ENCODE measurements around the gene JPT2. TPM values are rescaled to one million over a fixed set of nuclear protein-coding genes. Genes with fewer than 3 reads are reported as not detected.

Gene JPT2
- total and polyA plus RNA-seq, 3 experiments from 2014 or later: 12.5 to 106 (median 106) TPM

DNA sequence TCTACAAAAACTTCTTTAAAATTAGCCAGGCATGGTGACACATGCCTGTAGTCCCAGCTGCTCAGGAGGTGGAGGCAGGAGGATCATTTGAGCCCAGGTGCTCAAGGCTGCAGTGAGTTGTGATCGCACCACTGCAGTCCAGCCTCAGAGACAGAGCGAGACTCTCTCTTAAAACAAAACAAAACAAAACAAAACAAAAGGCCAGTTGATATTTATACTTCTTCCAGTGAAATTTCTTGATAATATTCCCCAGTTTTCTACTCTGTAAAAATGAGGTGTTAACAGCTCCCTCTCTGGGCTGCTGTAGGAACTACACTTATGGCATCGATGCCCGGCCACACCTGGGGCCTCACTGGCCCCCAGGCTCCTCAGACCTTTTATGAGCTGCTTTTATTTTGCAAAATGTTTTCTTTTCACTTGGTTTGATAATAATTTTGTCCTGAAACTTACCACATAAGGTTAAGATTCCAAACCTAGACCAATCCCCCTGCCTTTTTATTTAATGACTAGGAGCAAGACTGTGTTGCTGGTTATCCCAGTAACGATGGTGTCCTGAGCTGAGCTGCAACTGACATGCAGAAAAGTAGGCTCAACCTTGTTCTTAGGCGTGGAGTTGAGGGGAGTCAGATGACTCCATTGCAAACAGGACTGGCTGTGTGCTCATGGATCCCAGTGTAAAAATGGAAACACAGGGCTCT is 45.5 kb downstream of the JPT2 start:
- H3K9me3 ChIP-seq (ENCODE audit: low read length): no peaks in the 10 kb centered on the region
- ChIA-PET POLR2A (interaction anchor here (1.1 kb wide), 1 partner anchor 59 kb away, joined by 5 read pairs; the partner anchor contains the start of genes NUBP2 and SPSB3), CTCF (interaction anchor here (0.7 to 1.5 kb wide), 9 partner anchors 9 to 237 kb away, joined by 3 to 5 read pairs (median 3); no protein-coding TSS in a partner anchor)
- peak in 4 of 5 donors; percentile 23 to 41 (median 34) for DNase-seq
- peaks cover 31% of the 10 kb centered on the region for H3K4me1 ChIP-seq (ENCODE audit: insufficient read depth, low read length)
- H3K36me3 ChIP-seq (ENCODE audit: insufficient read depth, low read length): peaks cover 8% of the 10 kb centered on the region
- Mint-ChIP-seq H3K4me1 (peaks cover 33 to 44% (median 41%) of the 10 kb centered on the region in 3 donors), H3K27ac (peak overlapping the region; percentile 25 to 93 (median 74)), H3K4me3 (peak overlapping the region in 6 of 7 donors; percentile 32 to 70 (median 49)), H3K9me3 (no peaks in the 10 kb centered on the region), H3K27me3 (no peaks in the 10 kb centered on the region), H3K36me3 (peaks cover 6 to 31% (median 7%) of the 10 kb centered on the region in 3 donors)
- H3K4me3 ChIP-seq (ENCODE audit: low read length): no peak overlapping the region
- H3K27me3 ChIP-seq (ENCODE audit: insufficient read depth, low read length, poor library complexity, severe bottlenecking): no peaks in the 10 kb centered on the region
- no peak overlapping the region for H3K27ac ChIP-seq (ENCODE audit: low read depth, low read length)

- Mint-ChIP-seq H3K9me3 (no peaks in the 10 kb centered on the region), H3K27ac (peak overlapping the region in 1 of 8 donors; percentile 71)
- CTCF ChIA-PET: interaction anchor here (1.1 to 1.5 kb wide), 3 partner anchors 46 to 90 kb away, joined by 3 to 5 read pairs (median 4); partner anchors contain the start of gene JPT2
Measured at GRCh38 chr16:1724491-1724890, 46.4 kb downstream of the JPT2 start.

DNA sequence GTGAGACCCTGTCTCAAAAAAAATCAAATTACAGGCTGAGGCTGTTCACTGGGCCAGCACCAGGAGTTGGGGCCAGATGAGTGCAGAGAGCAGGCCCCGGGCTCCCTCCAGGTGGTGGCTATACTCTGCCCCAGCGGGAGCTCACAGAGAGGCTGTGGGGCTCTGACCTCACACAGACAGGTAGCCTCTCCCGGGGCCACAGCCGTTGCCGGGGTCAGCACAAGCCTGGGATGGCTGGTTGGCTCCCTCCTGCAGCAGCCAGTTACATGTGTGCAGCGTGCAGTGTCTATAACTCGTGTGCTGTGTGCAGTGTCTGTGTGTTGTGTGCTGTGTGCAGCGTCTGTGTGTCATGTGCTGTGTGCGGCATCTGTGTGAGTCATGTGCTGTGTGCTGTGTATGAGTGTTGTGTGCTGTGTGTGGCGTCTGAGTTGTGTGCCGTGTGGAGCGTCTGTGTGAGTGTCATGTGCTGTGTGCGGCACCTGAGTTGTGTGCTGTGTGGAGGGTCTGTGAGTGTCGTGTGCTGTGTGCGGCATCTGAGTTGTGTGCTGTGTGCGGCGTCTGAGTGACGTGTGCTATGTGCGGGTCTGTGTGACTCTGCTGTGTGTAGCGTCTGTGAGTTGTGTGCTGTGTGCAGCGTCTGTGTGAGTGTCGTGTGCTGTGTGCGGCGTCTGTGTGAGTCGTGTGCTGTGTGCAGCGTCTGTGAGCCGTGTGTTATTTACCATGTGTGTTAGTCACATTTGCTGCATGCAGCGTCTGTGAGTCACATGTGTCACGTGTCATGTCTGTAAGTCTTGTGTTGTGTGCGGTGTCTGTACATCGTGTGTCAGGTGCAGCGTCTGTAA is 48.8 kb downstream of the JPT2 start:
- Mint-ChIP-seq H3K9me3 (no peaks in the 10 kb centered on the region), H3K4me1 (peaks cover 21 to 26% (median 23%) of the 10 kb centered on the region in 3 donors), H3K27ac (peak overlapping the region in 3 of 8 donors; percentile 80 to 85 (median 81)), H3K4me3 (no peak overlapping the region), H3K27me3 (no peaks in the 10 kb centered on the region), H3K36me3 (peaks cover 7 to 54% (median 10%) of the 10 kb centered on the region in 3 donors)
- ChIA-PET POLR2A (no interaction called here), CTCF (interaction anchor here (0.9 kb wide), 1 partner anchor 49 kb away, joined by 3 read pairs; the partner anchor contains the start of gene JPT2)
- no peak for DNase-seq
- peaks cover 8% of the 10 kb centered on the region for H3K36me3 ChIP-seq (ENCODE audit: insufficient read depth, low read length)
- H3K4me1 ChIP-seq (ENCODE audit: insufficient read depth, low read length): peaks cover 19% of the 10 kb centered on the region
- H3K27ac ChIP-seq (ENCODE audit: low read depth, low read length): no peak overlapping the region
- no peaks in the 10 kb centered on the region for H3K27me3 ChIP-seq (ENCODE audit: insufficient read depth, low read length, poor library complexity, severe bottlenecking)
- no peaks in the 10 kb centered on the region for H3K9me3 ChIP-seq (ENCODE audit: low read length)
- H3K4me3 ChIP-seq (ENCODE audit: low read length): no peak overlapping the region

More at GRCh38 chr16:1724491-1724890, 46.4 kb downstream of the JPT2 start:
- peaks cover 8% of the 10 kb centered on the region for H3K36me3 ChIP-seq (ENCODE audit: insufficient read depth, low read length)
- H3K9me3 ChIP-seq (ENCODE audit: low read length): no peaks in the 10 kb centered on the region
- POLR2A ChIA-PET: no interaction called here
- no peak overlapping the region for H3K4me3 Mint-ChIP-seq
- H3K4me3 ChIP-seq (ENCODE audit: low read length): no peak overlapping the region
- DNase-seq: no peak
- peaks cover 29 to 37% (median 33%) of the 10 kb centered on the region in 3 donors for H3K4me1 Mint-ChIP-seq
- no peaks in the 10 kb centered on the region for H3K27me3 Mint-ChIP-seq
- no peak overlapping the region for H3K27ac ChIP-seq (ENCODE audit: low read depth, low read length)
- H3K4me1 ChIP-seq (ENCODE audit: insufficient read depth, low read length): peaks cover 26% of the 10 kb centered on the region
- H3K36me3 Mint-ChIP-seq: peaks cover 7 to 40% (median 9%) of the 10 kb centered on the region in 3 donors
- no peaks in the 10 kb centered on the region for H3K27me3 ChIP-seq (ENCODE audit: insufficient read depth, low read length, poor library complexity, severe bottlenecking)

DNA sequence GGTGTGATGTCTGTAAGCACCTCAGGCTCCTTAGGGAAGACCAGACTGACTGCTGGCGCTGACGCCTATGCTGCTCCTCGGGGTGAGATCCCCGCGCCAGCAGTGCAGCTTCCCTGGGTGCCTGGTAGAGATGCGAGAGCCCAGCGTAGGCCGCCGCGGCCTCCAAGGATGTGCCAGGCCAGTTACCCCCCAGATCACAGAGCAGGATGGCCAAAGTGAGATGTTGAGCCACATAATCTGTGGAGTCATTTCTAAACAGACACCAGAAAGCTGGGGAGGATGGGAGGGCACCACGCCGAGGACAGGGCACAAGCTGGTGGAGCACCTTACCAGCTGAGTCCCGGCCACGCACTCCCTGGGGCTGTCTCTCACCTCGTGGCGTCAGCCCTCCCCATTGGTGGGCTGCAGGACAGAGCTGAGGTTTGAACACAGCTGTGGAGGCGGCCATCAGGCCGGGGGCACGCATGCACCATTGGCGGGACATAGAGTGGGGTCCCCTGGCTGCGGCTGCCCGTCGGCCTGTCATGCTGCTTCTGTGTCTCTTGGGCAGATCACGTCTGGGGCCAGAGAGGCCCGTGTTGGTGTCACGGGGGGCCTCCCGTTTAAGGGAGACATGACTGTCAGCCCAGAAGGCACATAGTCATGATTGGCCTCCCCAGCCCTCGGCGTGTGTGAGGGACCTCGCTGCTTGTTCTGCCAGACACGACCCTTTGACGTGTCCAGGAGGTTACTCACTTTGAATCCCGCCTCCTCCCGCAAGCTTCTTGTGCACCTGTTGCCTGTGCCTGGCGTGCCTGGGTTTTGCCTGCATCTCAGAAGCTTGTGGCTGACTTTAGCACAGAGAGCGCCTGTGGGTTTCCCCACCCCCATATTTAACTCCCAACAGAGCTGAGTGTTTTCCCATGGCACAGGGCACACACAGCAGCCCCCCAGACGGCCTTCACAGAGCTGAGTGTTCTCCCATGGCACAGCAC is 49.9 kb downstream of the JPT2 start:
- H3K4me3 Mint-ChIP-seq: no peak overlapping the region
- H3K27me3 ChIP-seq (ENCODE audit: insufficient read depth, low read length, poor library complexity, severe bottlenecking): no peaks in the 10 kb centered on the region
- H3K36me3 Mint-ChIP-seq: peaks cover 7 to 64% (median 10%) of the 10 kb centered on the region in 3 donors
- H3K9me3 ChIP-seq (ENCODE audit: low read length): no peaks in the 10 kb centered on the region
- no peak overlapping the region for H3K4me3 ChIP-seq (ENCODE audit: low read length)
- H3K4me1 Mint-ChIP-seq: peaks cover 15 to 17% (median 15%) of the 10 kb centered on the region in 3 donors
- H3K36me3 ChIP-seq (ENCODE audit: insufficient read depth, low read length): peaks cover 8% of the 10 kb centered on the region
- H3K27me3 Mint-ChIP-seq: no peaks in the 10 kb centered on the region
- peaks cover 10% of the 10 kb centered on the region for H3K4me1 ChIP-seq (ENCODE audit: insufficient read depth, low read length)
- peak overlapping the region in 2 of 8 donors; percentile 27 to 81 for H3K27ac Mint-ChIP-seq
- ChIA-PET POLR2A (interaction anchor here (0.6 kb wide), 1 partner anchor 10 kb away, joined by 5 read pairs; no protein-coding TSS in a partner anchor), CTCF (interaction anchor here (1.0 kb wide), 1 partner anchor 22 kb away, joined by 3 read pairs; the partner anchor contains the start of gene MAPK8IP3)
- DNase-seq: no peak
- no peak overlapping the region for H3K27ac ChIP-seq (ENCODE audit: low read depth, low read length)
- H3K9me3 Mint-ChIP-seq: no peaks in the 10 kb centered on the region

- H3K4me1 Mint-ChIP-seq: peaks cover 7 to 9% (median 9%) of the 10 kb centered on the region in 3 donors
- Histone ChIP-seq H3K27ac (ENCODE audit: low read depth, low read length) (no peak overlapping the region), H3K4me3 (ENCODE audit: low read length) (no peak overlapping the region), H3K9me3 (ENCODE audit: low read length) (no peaks in the 10 kb centered on the region), H3K36me3 (ENCODE audit: insufficient read depth, low read length) (peaks cover 8% of the 10 kb centered on the region), H3K27me3 (ENCODE audit: insufficient read depth, low read length, poor library complexity, severe bottlenecking) (no peaks in the 10 kb centered on the region), H3K4me1 (ENCODE audit: insufficient read depth, low read length) (no peaks in the 10 kb centered on the region)
- H3K27me3 Mint-ChIP-seq: no peaks in the 10 kb centered on the region
- no peak for DNase-seq
- H3K9me3 Mint-ChIP-seq: no peaks in the 10 kb centered on the region
- peak overlapping the region in 1 of 8 donors; percentile 78 for H3K27ac Mint-ChIP-seq
- ChIA-PET POLR2A (interaction anchor here (0.6 kb wide), 1 partner anchor 12 kb away, joined by 5 read pairs; no protein-coding TSS in a partner anchor), CTCF (no interaction called here)
- peaks cover 7 to 70% (median 10%) of the 10 kb centered on the region in 3 donors for H3K36me3 Mint-ChIP-seq
- H3K4me3 Mint-ChIP-seq: no peak overlapping the region
Measured at GRCh38 chr16:1729026-1729425, 50.9 kb downstream of the JPT2 start.

DNA sequence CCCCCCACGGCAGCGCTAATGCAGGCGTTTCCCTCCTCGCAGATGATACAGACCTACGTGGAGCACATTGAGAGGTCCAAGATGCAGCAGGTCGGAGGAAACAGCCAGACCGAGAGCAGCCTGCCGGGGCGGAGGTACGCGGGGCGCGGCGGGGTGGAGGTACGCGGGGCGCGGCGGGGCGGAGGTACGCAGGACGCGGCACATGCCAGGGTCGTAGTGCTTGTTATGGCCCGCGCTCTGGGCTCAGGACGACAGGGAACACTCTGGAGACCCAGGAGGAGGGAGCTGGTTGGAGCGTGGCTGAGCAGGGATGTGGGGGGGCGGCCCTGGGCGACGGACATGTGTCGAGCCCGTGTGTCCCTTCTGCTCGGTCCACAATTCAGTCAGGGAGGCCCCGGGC is 51.4 kb downstream of the JPT2 start:
- H3K27ac Mint-ChIP-seq: no peak overlapping the region
- peaks cover 8 to 9% (median 9%) of the 10 kb centered on the region in 3 donors for H3K4me1 Mint-ChIP-seq
- no peak for DNase-seq
- no peaks in the 10 kb centered on the region for H3K27me3 Mint-ChIP-seq
- peak overlapping the region in 1 of 7 donors; percentile 36 for H3K4me3 Mint-ChIP-seq
- H3K36me3 ChIP-seq (ENCODE audit: insufficient read depth, low read length): peaks cover 8% of the 10 kb centered on the region
- ChIA-PET CTCF (no interaction called here), POLR2A (no interaction called here)
- peaks cover 7 to 70% (median 10%) of the 10 kb centered on the region in 3 donors for H3K36me3 Mint-ChIP-seq
- H3K4me1 ChIP-seq (ENCODE audit: insufficient read depth, low read length): no peaks in the 10 kb centered on the region
- H3K4me3 ChIP-seq (ENCODE audit: low read length): no peak overlapping the region
- H3K9me3 ChIP-seq (ENCODE audit: low read length): no peaks in the 10 kb centered on the region
- no peaks in the 10 kb centered on the region for H3K9me3 Mint-ChIP-seq
- no peak overlapping the region for H3K27ac ChIP-seq (ENCODE audit: low read depth, low read length)
- no peaks in the 10 kb centered on the region for H3K27me3 ChIP-seq (ENCODE audit: insufficient read depth, low read length, poor library complexity, severe bottlenecking)

- Histone ChIP-seq H3K9me3 (ENCODE audit: low read length) (no peaks in the 10 kb centered on the region), H3K36me3 (ENCODE audit: insufficient read depth, low read length) (peaks cover 10% of the 10 kb centered on the region), H3K27me3 (ENCODE audit: insufficient read depth, low read length, poor library complexity, severe bottlenecking) (no peaks in the 10 kb centered on the region), H3K4me3 (ENCODE audit: low read length) (no peak overlapping the region), H3K27ac (ENCODE audit: low read depth, low read length) (no peak overlapping the region), H3K4me1 (ENCODE audit: insufficient read depth, low read length) (no peaks in the 10 kb centered on the region)
- POLR2A ChIA-PET: no interaction called here
- H3K4me3 Mint-ChIP-seq: no peak overlapping the region
- no peaks in the 10 kb centered on the region for H3K9me3 Mint-ChIP-seq
- no peak overlapping the region for H3K27ac Mint-ChIP-seq
- DNase-seq: no peak
- peaks cover 9 to 11% (median 9%) of the 10 kb centered on the region in 3 donors for H3K4me1 Mint-ChIP-seq
- H3K27me3 Mint-ChIP-seq: no peaks in the 10 kb centered on the region
- CTCF ChIA-PET: no interaction called here
- H3K36me3 Mint-ChIP-seq: peaks cover 7 to 65% (median 12%) of the 10 kb centered on the region in 3 donors
Measured at GRCh38 chr16:1731073-1731472, 53.0 kb downstream of the JPT2 start.
